NCI-H748 (cell line): ENCODE results near the gene DNAJB8.

ENCODE experiments used
- DNase-seq: peaks from one replicate; lab custom pipeline; 2025; ENCODE audit not compliant: unreplicated experiment; lab: John Stamatoyannopoulos, UW

Gene DNAJB8

DNA sequence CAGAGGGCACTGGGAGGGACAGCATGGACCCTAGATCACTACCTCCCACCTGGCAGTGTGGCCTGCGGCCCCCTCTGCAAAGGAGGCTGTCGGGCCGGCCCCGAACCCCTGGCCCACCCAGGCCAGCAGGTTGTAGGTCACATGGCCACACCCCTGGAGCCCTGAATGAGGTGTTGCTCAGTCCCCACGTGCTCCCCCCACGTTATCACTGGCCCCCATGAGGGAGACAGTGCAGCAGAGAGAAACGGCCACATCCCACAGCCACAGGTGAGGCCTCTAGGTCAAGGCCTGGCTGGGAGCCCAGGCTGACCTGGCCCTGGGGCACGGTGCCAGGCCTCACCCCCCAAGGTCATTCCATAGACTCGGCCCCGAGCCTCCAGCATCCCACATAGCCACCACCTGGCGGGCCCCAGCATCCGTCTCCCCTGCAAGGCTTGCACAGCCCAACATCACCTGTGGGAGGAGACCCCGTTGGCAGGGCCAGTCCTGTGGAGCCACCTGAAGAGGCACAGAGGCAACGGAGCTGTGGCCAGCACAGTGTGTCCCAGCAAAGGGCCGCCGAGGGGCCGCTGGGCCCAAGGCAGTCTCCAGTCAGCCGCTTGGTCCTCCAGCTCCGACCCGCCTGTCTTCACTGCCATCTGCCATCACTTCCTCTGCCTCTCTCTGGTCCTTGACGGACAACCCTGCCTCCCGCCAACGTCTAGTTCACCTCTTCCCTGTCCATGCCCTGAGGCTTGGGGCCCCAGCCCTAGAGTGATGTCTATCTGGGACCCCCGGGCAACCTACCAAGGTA lies 53.1 kb downstream of the DNAJB8 start:
- no peak for DNase-seq

DNA sequence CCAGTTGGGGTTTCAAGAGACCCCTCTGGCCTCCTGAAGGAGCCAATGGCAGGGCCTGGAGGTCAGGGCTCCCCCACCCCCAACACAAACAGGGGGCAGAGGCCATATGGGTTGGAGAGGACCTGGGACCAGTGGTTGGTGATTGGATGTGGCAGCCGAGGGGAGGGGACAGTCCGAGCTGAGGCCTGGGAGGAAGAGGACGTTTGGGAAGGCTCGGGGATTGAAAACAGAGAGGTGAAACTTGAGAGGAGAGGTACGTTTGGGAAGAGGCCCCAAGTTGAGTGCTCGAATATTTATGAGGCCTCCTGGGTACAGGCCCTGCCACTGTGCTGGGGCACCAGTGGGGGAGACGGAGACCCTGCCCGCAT lies 53.7 kb downstream of the DNAJB8 start:
- DNase-seq: no peak
